Posterior cingulate gyrus (tissue), 11 donors: ENCODE measurements around the gene TXNL1.
"Not testable (repeated sequence)": the region's sequence is repeated elsewhere in the genome, so short reads cannot be mapped to it uniquely, and the experiment has no call there.

Source experiments
- DNase-seq, 10 donors: peaks; one replicate each; pipeline versions ENCODE4 v3.0.0 to v3.0.0-alpha.2; 2020 to 2021; ENCODE audit warnings: mixed read lengths in 3 of 10
- intact Hi-C: fragments of 100-400 bp; cut with DNase I; formaldehyde crosslinking; loops from one replicate; pipeline ENCODE4 v1.15.1; 2023

TXNL1 gene

GRCh38 chr18:56574861-56575260 lies 63.5 kb downstream of the TXNL1 start:
- no peak for DNase-seq
- intact Hi-C loops: loop anchor here (5.0 to 10.0 kb wide), 6 partner anchors 790 to 1480 kb away; no protein-coding TSS in a partner anchor

- DNase-seq: not testable (repeated sequence)
- intact Hi-C loops: loop anchor here (10.0 kb wide), 3 partner anchors 787 to 1477 kb away; no protein-coding TSS in a partner anchor
Observed at GRCh38 chr18:56572267-56572666, 66.1 kb downstream of the TXNL1 start.

- no peak for DNase-seq
- intact Hi-C loops: loop anchor here (10.0 kb wide), 3 partner anchors 786 to 1476 kb away; no protein-coding TSS in a partner anchor
Observed at GRCh38 chr18:56570978-56571377, 67.4 kb downstream of the TXNL1 start.

- intact Hi-C loops: no loop called here
- no peak for DNase-seq
Observed at GRCh38 chr18:56569416-56569815, 69.0 kb downstream of the TXNL1 start.

- no peak for DNase-seq
- intact Hi-C loops: no loop called here
Observed at GRCh38 chr18:56568986-56569385, 69.4 kb downstream of the TXNL1 start.

- DNase-seq: no peak
Observed at GRCh38 chr18:56565551-56566345, 72.6 kb downstream of the TXNL1 start.

GRCh38 chr18:56565046-56565445 lies 73.3 kb downstream of the TXNL1 start:
- no peak for DNase-seq
- intact Hi-C loops: no loop called here

More at GRCh38 chr18:56565551-56566345, 72.6 kb downstream of the TXNL1 start:
- intact Hi-C loops: no loop called here

- DNase-seq: no peak
- intact Hi-C loops: no loop called here
Observed at GRCh38 chr18:56563568-56563967, 74.8 kb downstream of the TXNL1 start.

GRCh38 chr18:56562479-56562878 lies 75.9 kb downstream of the TXNL1 start:
- intact Hi-C loops: no loop called here
- peak in 1 of 10 donors; percentile 85 for DNase-seq

GRCh38 chr18:56560992-56561391 lies 77.4 kb downstream of the TXNL1 start:
- intact Hi-C loops: no loop called here

GRCh38 chr18:56559044-56559443 lies 79.3 kb downstream of the TXNL1 start:
- intact Hi-C loops: no loop called here
- peak in 3 of 10 donors; percentile 15 to 73 (median 28) for DNase-seq

More at GRCh38 chr18:56560992-56561391, 77.4 kb downstream of the TXNL1 start:
- no peak for DNase-seq

GRCh38 chr18:56556907-56557306 lies 81.5 kb downstream of the TXNL1 start:
- no peak for DNase-seq
- intact Hi-C loops: no loop called here

- intact Hi-C loops: no loop called here
- no peak for DNase-seq
Observed at GRCh38 chr18:56550121-56550520, 88.3 kb downstream of the TXNL1 start.
